ENCODE data around the gene FANCF. TPM values are rescaled to one million over a fixed set of nuclear protein-coding genes. Genes with fewer than 3 reads are reported as not detected.

FANCF gene
- total RNA-seq, 8 experiments from 2014 or later = 5.4 to 17.3 (median 13.8) TPM

GRCh38 chr11:22597062-22597461 lies 28.6 kb downstream of the FANCF start:
- no peak overlapping the region for H3K27ac ChIP-seq
- ATAC-seq (replicated peaks in 6 of 8) = no peak

DNA sequence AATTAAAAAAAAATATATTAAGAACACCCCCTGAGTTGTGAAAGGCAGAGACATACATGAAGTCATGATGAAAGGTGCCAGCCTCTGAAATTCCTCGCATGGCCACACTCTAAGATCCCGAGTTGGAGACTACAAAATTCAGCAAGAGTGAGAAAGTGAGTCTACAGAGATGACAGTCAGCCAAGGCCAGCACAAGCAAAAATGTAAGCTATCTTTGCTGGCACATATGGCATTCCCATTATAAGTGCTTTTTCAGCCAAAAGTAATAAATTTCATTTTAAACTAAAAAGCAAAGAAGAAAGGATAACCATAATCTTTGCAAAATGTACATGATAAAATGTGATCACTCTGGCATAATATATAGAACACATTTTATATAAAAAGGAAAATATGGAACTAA lies 40.6 kb downstream of the FANCF start:
- Histone ChIP-seq H3K4me3 (no peak overlapping the region), H3K27ac (no peak overlapping the region), H3K4me1 (replicated peaks in 1 of 2) (peaks cover 0 to 6% of the 10 kb centered on the region in 2 donors)
- 0 to 100% (median 75%) methylated on average over 1 to 2 of the region's 2 CpGs; no CpG with 5 or more reads in 3 of the 10 experiments for WGBS, 10 experiments
- in situ Hi-C loops (cut with MboI; ENCODE audit: low pct_unique_long_range_greater_than_20kb in 2 of 9, low sequenced_read_pairs in 9 of 9, unreplicated experiment in 9 of 9) = no loop called here
- no peak for ATAC-seq (replicated peaks in 6 of 8)

More at GRCh38 chr11:22597062-22597461, 28.6 kb downstream of the FANCF start:
- in situ Hi-C loops (cut with MboI; ENCODE audit: low pct_unique_long_range_greater_than_20kb in 2 of 9, low sequenced_read_pairs in 9 of 9, unreplicated experiment in 9 of 9) = no loop called here
- no peak overlapping the region for H3K4me3 ChIP-seq
- 0 to 100% (median 67%) methylated on average over 1 to 2 of the region's 2 CpGs for WGBS, 10 experiments
- H3K4me1 ChIP-seq (replicated peaks in 1 of 2) = peaks cover 0 to 9% of the 10 kb centered on the region in 2 donors

- Histone ChIP-seq H3K4me1 (replicated peaks in 1 of 2) (peaks cover 0 to 6% of the 10 kb centered on the region in 2 donors), H3K4me3 (no peak overlapping the region), H3K27ac (no peak overlapping the region)
- no peak for ATAC-seq (replicated peaks in 6 of 8)
- 31 to 91% (median 63%) methylated on average over 3 to 12 of the region's 12 CpGs; no CpG with 5 or more reads in 2 of the 10 experiments for WGBS, 10 experiments
- in situ Hi-C loops (cut with MboI; ENCODE audit: low pct_unique_long_range_greater_than_20kb in 2 of 9, low sequenced_read_pairs in 9 of 9, unreplicated experiment in 9 of 9) = no loop called here
These were observed 41.6 kb downstream of the FANCF start for GRCh38 chr11:22583963-22584492.

DNA sequence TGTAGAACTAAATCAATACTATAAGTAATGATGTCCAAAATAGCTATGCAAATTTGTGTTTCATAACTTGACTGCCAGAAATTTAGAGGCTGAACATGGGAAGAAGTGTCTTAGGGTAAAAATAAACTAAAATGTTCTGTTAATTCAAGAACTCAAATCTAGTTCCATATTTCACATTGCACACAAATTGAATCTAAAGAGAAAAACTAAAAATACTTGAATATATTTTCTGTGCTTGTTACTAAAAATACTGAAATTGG lies 43.5 kb downstream of the FANCF start:
- in situ Hi-C loops (cut with MboI; ENCODE audit: low pct_unique_long_range_greater_than_20kb in 2 of 9, low sequenced_read_pairs in 9 of 9, unreplicated experiment in 9 of 9) = no loop called here
- no peak for ATAC-seq (replicated peaks in 6 of 8)
- H3K27ac ChIP-seq = no peak overlapping the region
- peaks cover 0 to 6% of the 10 kb centered on the region in 2 donors for H3K4me1 ChIP-seq (replicated peaks in 1 of 2)
- H3K4me3 ChIP-seq = no peak overlapping the region

DNA sequence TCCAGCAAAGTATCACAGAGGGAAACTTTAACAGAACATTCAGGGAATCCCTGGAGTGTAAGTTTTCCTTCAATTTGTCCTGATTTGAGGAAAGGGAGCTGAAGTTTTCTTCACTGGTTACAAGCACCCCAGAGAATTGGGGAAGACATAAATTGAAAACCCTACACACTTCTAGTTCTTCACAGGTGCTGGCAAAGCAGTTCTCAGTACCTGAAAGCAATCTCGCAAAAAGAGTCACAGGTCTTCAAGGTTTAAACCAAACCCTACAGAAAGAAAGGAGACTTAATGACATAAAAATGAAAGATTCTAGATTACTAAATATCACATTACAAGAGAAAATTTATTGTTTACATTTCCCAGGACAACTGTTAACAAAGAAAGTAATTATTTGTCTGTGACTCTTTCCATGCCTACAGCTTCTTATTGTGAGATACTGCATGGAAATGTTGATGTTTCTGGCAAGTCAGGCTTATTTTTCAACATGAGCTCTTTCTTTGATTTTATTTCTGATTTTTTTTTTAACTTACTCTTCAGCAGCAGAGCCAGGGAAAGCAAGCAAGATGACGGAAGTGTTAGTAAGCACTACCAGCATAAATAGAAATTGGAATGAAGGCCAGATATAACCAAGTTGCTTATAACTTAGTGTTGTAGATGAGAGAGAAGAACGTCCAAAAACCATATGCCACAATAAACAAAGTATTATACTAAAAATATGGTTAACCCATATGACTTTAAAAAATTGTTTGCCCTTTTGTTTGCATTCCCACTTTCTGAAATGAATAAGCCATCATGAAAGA lies 44.1 kb downstream of the FANCF start:
- 0 to 100% (median 78%) methylated on average over 1 to 3 of the region's 3 CpGs; no CpG with 5 or more reads in 1 of the 10 experiments for WGBS, 10 experiments
- no peak overlapping the region for H3K4me3 ChIP-seq
- no peak overlapping the region for H3K27ac ChIP-seq
- in situ Hi-C loops (cut with MboI; ENCODE audit: low pct_unique_long_range_greater_than_20kb in 2 of 9, low sequenced_read_pairs in 9 of 9, unreplicated experiment in 9 of 9) = no loop called here
- H3K4me1 ChIP-seq (replicated peaks in 1 of 2) = peaks cover 0 to 6% of the 10 kb centered on the region in 2 donors
- ATAC-seq (replicated peaks in 6 of 8) = no peak

DNA sequence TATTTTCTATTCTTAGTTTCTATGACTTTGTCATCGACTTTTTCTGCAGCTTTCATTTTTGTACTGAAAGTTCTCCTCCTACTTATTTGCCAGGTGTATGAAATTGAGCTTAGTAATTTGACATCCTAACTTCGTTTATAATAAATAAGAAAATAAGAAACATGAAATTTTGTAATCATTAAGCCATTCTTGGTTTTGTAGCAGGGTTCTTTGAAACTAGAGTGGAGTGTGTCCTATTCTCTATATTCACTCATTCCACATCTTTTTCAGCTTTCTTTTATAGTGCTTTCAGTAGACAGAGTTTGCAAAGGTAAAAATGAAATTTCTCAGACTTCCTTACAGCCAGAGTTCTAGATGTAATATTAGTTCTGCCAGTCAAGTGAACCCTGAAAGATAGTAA lies 47.8 kb downstream of the FANCF start:
- 0 to 88% (median 55%) methylated on average over 1 to 2 of the region's 2 CpGs for WGBS, 10 experiments
- in situ Hi-C loops (cut with MboI; ENCODE audit: low pct_unique_long_range_greater_than_20kb in 2 of 9, low sequenced_read_pairs in 9 of 9, unreplicated experiment in 9 of 9) = no loop called here
- no peaks in the 10 kb centered on the region for H3K4me1 ChIP-seq (replicated peaks in 1 of 2)
- ATAC-seq (replicated peaks in 6 of 8) = no peak
- H3K27ac ChIP-seq = no peak overlapping the region
- no peak overlapping the region for H3K4me3 ChIP-seq

Other genes with a start within 250 kb of the FANCF start
- gene GAS2, start 40.8 kb upstream of the FANCF start, total RNA-seq = 1 to 10 TPM; 1.5 to 4.8 (median 2.9) TPM
- 10 to 100 TPM in 7 of 8 experiments, 1 to 10 TPM in 1; 4.3 to 17.0 (median 14.1) TPM for gene SVIP, start 204.0 kb upstream of the FANCF start, total RNA-seq
- not detected for gene CCDC179, start 234.7 kb upstream of the FANCF start, total RNA-seq

Data from motor neuron (in vitro differentiated cells).